GM21423 (cell line): ENCODE data around the gene SUCO.
"Not testable (repeated sequence)": the region's sequence is repeated elsewhere in the genome, so short reads cannot be mapped to it uniquely, and the experiment has no call there.

Experiments
- ATAC-seq: cut with Tn5 transposase; IDR thresholded peaks from one replicate; pipeline ENCODE4 v1.9.1; 2021; ENCODE audit warnings: mild to moderate bottlenecking, moderate library complexity; ENCODE audit not compliant: unreplicated experiment

SUCO gene

GRCh38 chr1:172557270-172557669 is 24.3 kb downstream of the SUCO start:
- no peak for ATAC-seq

GRCh38 chr1:172559572-172560210 is 26.7 kb downstream of the SUCO start:
- no peak for ATAC-seq

DNA sequence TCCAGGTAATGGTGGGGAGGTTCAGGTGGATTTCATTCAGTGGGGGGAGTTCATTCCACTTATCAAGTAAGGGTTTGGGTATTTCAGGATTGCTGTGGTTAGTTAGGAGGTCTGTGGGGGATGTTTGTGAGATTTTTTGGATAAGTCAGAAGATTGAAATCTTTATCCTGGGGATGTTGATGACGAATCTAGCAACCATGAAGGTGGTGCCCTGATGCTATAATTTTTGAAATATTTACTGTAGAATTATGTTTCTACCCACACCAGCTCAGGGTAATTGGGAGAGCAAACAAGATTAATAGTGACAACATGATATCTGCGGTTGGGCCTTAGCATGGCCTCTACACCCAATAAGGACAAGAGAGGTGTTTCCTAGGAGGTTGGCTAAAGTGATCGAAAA is 28.3 kb downstream of the SUCO start:
- ATAC-seq: no peak

GRCh38 chr1:172566196-172566997 is 33.4 kb downstream of the SUCO start:
- ATAC-seq: no peak

DNA sequence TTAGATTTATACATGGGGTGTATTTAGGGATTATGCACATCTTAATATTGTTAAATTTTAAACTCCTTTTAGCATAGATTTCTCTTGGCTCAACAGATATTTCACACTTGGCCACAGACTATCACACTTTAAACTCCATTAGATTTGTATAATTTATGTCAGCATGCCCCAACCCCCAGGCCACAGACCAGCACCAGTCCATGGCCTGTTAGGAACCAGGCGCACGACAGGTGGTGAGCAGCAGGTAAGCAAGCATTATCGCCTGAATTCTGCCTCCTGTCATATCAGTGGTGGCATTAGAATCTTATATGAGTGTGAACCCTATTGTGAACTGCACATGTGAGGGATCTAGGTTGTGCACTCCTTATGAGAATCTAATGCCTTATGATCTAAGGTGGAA is 34.8 kb downstream of the SUCO start:
- ATAC-seq: no peak

DNA sequence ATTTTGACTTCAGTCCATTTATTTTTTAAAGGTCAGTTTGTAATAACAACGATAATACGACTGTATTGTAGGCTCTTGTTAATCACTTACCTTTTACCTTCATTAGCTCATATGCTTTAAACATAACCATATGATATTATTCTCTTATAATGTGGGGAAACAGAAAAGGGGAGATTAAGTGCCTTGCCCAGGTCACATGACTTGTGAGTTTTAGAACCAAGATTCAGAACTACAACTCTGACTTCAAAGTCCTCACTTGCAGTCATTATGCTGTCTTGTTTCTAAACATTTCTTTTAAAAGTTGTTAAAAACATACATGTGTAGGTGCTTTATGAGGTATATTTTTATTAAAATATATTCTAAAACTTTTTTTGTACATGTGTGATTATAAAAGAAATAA is 41.1 kb downstream of the SUCO start:
- ATAC-seq: no peak

DNA sequence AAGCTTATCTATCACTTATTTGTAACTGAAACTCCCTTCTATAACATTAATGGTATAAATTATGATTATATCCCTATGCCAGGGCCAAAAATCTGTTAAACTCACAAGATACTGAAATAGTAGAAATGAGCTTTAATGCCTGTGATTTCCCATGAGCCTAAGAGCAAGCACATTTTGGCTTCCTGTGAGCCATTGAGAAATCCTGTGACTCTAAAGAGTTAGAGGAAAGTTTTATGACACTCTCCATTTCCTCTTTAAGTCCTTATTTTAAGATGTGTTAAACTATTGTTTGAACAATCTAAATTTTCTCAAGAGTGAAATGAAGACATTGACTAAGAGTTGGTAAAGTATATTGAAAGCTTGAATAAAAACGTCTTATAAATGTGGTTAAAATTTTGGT is 45.6 kb downstream of the SUCO start:
- ATAC-seq: no peak

- ATAC-seq: no peak
Measured at GRCh38 chr1:172581273-172581672, 48.3 kb downstream of the SUCO start.

GRCh38 chr1:172581779-172582178 is 48.8 kb downstream of the SUCO start:
- ATAC-seq: no peak

- ATAC-seq: no peak
Measured at GRCh38 chr1:172582889-172583288, 49.9 kb downstream of the SUCO start.

DNA sequence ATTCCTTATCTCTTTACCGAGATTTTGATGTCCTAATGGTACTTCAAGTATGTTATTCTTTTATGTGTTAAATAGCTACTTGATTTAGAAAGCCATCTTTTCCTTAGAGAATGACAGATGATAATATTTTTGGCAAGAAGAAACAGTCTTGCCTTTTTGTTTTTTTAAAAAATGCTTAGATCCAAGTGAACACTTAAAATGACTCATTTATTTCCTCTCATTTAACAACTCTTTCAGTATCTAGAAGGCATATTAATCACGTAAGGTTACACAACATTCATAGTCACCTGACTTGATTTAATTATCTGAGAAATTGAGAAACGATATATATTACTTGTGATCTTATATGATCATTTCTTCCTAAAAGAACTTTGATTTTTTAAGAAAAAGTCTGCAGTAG is 52.4 kb downstream of the SUCO start:
- no peak for ATAC-seq

DNA sequence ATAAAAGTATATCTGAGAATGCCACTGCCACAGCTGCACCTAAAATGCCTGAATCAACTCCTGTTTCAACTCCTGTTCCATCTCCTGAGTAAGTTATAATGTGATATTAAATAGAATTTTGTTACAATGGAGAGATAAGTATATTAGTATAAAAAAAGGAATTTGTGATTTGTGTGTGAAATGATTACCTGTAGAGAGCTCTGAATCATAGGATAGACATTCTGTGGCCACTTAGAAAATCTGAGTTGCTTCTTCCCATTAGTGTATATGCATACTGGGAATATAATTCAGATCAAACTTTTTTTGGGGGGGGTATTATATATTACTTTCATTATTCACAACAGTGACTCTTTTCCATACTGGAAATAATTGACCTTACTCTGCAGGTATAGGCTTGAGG is 52.9 kb downstream of the SUCO start:
- no peak for ATAC-seq

- ATAC-seq: no peak
Measured at GRCh38 chr1:172588296-172589291, 55.6 kb downstream of the SUCO start.

- ATAC-seq: no peak
Measured at GRCh38 chr1:172589553-172589952, 56.6 kb downstream of the SUCO start.

DNA sequence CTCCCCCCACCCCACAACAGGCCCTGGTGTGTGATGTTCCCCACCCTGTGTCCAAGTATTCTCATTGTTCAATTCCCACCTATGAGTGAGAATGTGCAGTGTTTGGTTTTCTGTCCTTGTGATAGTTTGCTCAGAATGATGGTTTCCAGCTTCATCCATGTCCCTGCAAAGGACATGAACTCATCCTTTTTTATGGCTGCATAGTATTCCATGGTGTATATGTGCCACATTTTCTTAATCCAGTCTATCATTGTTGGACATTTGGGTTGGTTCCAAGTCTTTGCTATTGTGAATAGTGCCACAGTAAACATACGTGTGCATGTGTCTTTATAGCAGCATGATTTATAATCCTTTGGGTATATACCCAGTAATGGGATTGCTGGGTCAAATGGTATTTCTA is 58.5 kb downstream of the SUCO start:
- not testable (repeated sequence) for ATAC-seq

DNA sequence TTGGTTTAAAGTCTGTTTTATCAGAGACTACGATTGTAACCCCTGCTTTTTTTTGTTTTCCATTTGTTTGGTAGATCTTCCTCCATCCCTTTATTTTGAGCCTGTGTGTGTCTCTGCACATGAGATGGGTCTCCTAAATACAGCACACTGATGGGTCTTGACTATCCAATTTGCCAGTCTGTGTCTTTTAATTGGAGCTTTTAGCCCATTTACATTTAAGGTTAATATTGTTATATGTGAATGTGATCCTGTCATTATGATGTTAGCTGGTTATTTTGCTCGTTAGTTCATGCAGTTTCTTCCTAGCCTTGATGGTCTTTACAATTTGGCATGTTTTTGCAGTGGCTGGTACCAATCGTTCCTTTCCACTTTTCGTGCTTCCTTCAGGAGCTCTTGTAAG is 62.1 kb downstream of the SUCO start:
- ATAC-seq: not testable (repeated sequence)

DNA sequence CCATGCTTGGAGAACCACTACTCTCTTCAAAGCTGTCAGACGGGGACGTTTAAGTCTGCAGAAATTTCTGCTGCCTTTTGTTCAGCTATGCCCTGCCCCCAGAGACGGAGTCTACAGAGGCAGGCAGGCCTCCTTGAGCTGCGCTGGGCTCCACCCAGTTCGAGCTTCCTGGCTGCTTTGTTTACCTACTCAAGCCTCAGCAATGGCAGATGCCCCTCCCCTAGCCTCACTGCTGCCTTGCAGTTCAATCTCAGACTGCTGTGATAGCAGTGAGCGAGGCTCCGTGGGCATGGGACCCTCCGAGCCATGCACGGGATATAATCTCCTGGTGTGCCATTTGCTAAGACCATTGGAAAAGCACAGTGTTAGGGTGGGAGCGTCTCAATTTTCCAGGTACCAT is 63.8 kb downstream of the SUCO start:
- ATAC-seq: not testable (repeated sequence)

- ATAC-seq: no peak
Measured at GRCh38 chr1:172599912-172600311, 67.0 kb downstream of the SUCO start.

DNA sequence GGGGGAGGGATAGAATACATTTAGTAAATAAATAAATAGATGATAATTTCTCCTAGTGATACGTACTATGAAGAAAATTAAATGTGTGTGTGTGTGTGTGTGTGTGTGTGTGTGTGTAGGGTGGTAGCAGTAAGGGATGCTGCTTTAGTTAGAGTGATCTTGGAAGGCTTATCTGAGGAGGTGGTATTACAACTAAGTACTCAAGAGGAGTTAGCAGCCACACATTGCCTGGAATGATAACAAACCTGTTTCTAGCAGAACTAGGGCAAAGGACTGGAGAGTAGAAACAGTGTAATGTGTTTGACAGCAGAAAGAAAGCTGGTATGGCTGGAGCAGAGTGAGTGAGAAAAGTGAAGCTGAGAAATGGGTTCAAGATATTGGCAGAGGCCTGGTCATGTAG is 67.7 kb downstream of the SUCO start:
- ATAC-seq: no peak

- ATAC-seq: no peak
Measured at GRCh38 chr1:172601046-172601630, 68.2 kb downstream of the SUCO start.

DNA sequence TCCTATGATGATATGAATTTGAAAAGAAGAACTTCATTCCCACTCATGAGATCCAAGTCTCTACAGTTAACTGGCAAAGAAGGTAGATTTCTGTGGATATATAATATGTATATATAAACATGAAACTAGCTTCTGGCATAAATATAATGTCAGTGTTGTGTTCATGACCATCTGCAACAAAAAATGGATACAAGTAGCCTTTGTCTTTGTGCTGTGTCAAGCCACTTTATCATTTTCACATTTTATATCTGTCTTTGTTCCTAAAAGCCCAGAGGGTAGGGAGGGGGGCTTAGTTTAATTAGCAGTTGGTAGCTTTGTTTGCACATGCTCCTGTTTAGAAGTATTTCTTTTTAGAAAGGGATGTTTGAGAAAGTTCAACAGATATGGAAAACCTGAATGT is 69.8 kb downstream of the SUCO start:
- ATAC-seq: no peak
